Tibial nerve (tissue), 3 donors: ENCODE data around the gene ROBO1.

ENCODE experiments used
- POLR2A ChIP-seq, 2 donors: fragments of 450-650 bp; IDR thresholded peaks; one replicate each; pipeline ENCODE4 v1.6.1; 2017; ENCODE audit warnings: antibody characterized with exemption in 2 of 2, mild to moderate bottlenecking in 2 of 2, moderate library complexity in 2 of 2
- TF ChIP-seq, protein P1 (sequence below), 5 experiments: fragments of 200-600 bp in 3 of 5; fragments of 450-650 bp in 2 of 5; sonication (generic) in 3 of 5; IDR thresholded peaks; one replicate each; pipeline ENCODE4 v1.5.1; 2016 to 2019; ENCODE audit warnings: antibody characterized with exemption in 5 of 5, mild to moderate bottlenecking in 3 of 5, moderate library complexity in 2 of 5

DNA sequence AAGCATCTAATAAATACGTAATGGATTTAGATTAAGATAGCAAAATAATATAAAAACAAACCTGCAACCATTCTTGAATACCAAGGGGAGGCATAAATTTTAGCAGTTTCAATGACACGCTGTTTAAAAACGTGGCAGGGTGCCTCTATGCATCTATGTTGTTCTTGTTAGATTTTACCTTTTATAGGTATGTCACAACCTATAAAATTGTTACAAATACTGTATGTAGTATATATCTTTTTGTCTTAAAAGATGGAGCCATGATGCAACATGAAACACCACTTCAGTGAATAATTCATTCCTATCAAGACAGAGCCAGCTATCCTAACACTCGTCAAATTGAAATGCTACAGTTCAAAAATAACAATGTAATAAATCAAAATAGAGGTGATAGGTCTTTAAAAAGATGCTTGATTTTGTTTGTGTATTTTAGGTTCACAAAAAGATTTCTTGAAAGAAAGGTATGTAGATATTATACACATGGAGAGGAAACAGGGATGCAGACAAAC lies 1059.2 kb downstream of the ROBO1 start:
- TF ChIP-seq, protein P1, sequence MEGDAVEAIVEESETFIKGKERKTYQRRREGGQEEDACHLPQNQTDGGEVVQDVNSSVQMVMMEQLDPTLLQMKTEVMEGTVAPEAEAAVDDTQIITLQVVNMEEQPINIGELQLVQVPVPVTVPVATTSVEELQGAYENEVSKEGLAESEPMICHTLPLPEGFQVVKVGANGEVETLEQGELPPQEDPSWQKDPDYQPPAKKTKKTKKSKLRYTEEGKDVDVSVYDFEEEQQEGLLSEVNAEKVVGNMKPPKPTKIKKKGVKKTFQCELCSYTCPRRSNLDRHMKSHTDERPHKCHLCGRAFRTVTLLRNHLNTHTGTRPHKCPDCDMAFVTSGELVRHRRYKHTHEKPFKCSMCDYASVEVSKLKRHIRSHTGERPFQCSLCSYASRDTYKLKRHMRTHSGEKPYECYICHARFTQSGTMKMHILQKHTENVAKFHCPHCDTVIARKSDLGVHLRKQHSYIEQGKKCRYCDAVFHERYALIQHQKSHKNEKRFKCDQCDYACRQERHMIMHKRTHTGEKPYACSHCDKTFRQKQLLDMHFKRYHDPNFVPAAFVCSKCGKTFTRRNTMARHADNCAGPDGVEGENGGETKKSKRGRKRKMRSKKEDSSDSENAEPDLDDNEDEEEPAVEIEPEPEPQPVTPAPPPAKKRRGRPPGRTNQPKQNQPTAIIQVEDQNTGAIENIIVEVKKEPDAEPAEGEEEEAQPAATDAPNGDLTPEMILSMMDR (IDR thresholded peaks at IDR 0.05) = no peak
- TF ChIP-seq POLR2A (IDR thresholded peaks at IDR 0.05) = no peak
